Regular cardiac myocyte (primary cell): ENCODE measurements around the gene NUP62. TPM values are rescaled to one million over a fixed set of nuclear protein-coding genes. Genes with fewer than 3 reads are reported as not detected.

Experiments used
- total RNA-seq: library from RNA; depleted of rRNA; stranded (reverse); fragments of >200 nt; gene quantifications from 2 replicates; pipeline ENCODE4 v1.2.3, GENCODE V29; 2014

Gene NUP62
- 15.5 and 33.7 TPM in 2 replicates for total RNA-seq

GRCh38 chr19:49929121-49929610, at the start of gene NUP62, which contains the start of gene ATF5:
TSS of gene NUP62 (minus strand) at chr19:49929504. CDS start at chr19:49909807, 19,697 bp downstream.
TSS of gene ATF5 (plus strand) at chr19:49929205. CDS start at chr19:49930851, 1,646 bp downstream.

GRCh38 chr19:49960980-49961379, 31.7 kb upstream of the NUP62 start, which contains the start of gene SIGLEC11:
TSS of gene SIGLEC11 (minus strand) at chr19:49961172. CDS start at chr19:49961081, 91 bp downstream.

GRCh38 chr19:49896863-49897621, 32.3 kb downstream of the NUP62 start, which contains the start of gene IL4I1:
TSS of gene IL4I1 (minus strand) at chr19:49896887. CDS start at chr19:49896160, 727 bp downstream.

GRCh38 chr19:49877020-49877878, 52.1 kb downstream of the NUP62 start, which contains the start of the genes AKT1S1 and TBC1D17:
TSS of gene AKT1S1 (minus strand) at chr19:49877355. CDS start at chr19:49873295, 4,060 bp downstream.
TSS of gene TBC1D17 (plus strand) at chr19:49877702. CDS start at chr19:49877724, 22 bp downstream.

GRCh38 chr19:49866933-49867782, 62.1 kb downstream of the NUP62 start, which contains the start of gene PNKP:
TSS of gene PNKP (minus strand) at chr19:49867576. CDS start at chr19:49867204, 372 bp downstream.

Other genes starting within 250 kb of the NUP62 start
- gene ADM5, start 239.9 kb downstream of the NUP62 start, total RNA-seq, result 0.56 and 0.77 TPM in 2 replicates
- gene CPT1C, start 238.4 kb downstream of the NUP62 start, total RNA-seq, result 13.0 and 15.5 TPM in 2 replicates
- gene TSKS, start 166.2 kb downstream of the NUP62 start, total RNA-seq, result 0.28 and 0.38 TPM in 2 replicates
- gene AP2A1, start 162.5 kb downstream of the NUP62 start, total RNA-seq, result 67.4 and 102 TPM in 2 replicates
- 23.7 and 26.8 TPM in 2 replicates for gene FUZ, start 116.2 kb downstream of the NUP62 start, total RNA-seq
- gene MED25, start 111.2 kb downstream of the NUP62 start, total RNA-seq, result 14.0 and 14.1 TPM in 2 replicates
- 35.1 and 42.6 TPM in 2 replicates for gene PTOV1, start 78.3 kb downstream of the NUP62 start, total RNA-seq
- 29.0 and 44.3 TPM in 2 replicates for gene PNKP, start 61.9 kb downstream of the NUP62 start, total RNA-seq
- 7.9 and 14.6 TPM in 2 replicates for gene AKT1S1, start 52.1 kb downstream of the NUP62 start, total RNA-seq
- 6.3 and 7.9 TPM in 2 replicates for gene TBC1D17, start 51.8 kb downstream of the NUP62 start, total RNA-seq
- under 0.01 and 0.38 TPM in 2 replicates for gene IL4I1, start 32.6 kb downstream of the NUP62 start, total RNA-seq
- gene ATF5, start 299 bp downstream of the NUP62 start, total RNA-seq, result 3.1 and 3.3 TPM in 2 replicates
- gene SIGLEC11, start 31.7 kb upstream of the NUP62 start, total RNA-seq, result not detected in 2 replicates
- 22.6 and 24.9 TPM in 2 replicates for gene VRK3, start 95.9 kb upstream of the NUP62 start, total RNA-seq
- 6.2 and 7.5 TPM in 2 replicates for gene ZNF473, start 96.5 kb upstream of the NUP62 start, total RNA-seq
- not detected in 2 replicates for gene IZUMO2, start 233.8 kb upstream of the NUP62 start, total RNA-seq